Stimulated activated CD4-positive, alpha-beta T cell treated with anti-CD3 and anti-CD28 coated beads, Interleukin-15, amount 100 ng/mL, for 48 hours (primary cell): ENCODE results near the gene TGFBR3L.
"Not testable (repeated sequence)": the region's sequence is repeated elsewhere in the genome, so short reads cannot be mapped to it uniquely, and the experiment has no call there.

Experiments used
- DNase-seq, 2 donors: peaks; one replicate each; pipeline ENCODE4 v3.0.0-alpha.2; 2020; ENCODE audit warnings: low read depth in 2 of 2

TGFBR3L gene

DNA sequence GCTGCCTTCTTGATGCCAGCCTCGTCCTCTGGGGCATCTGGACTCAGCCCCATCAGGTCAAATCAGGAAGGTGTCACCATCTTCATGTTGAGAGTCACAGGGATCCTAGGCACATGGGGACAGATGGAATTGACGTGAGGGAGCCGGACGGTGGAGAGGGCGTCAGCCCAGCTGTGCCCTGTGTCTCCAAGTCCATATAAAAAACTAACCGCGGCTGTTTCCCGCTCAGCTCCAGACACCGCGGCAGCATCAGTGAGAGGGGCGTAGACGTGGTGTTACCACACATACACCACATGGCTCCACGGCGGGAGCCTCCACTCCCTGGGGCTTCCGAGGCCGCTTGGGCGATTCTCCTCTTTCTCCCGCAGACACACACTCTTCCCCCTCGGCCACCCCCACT lies 34.8 kb upstream of the TGFBR3L start:
- DNase-seq: no peak

DNA sequence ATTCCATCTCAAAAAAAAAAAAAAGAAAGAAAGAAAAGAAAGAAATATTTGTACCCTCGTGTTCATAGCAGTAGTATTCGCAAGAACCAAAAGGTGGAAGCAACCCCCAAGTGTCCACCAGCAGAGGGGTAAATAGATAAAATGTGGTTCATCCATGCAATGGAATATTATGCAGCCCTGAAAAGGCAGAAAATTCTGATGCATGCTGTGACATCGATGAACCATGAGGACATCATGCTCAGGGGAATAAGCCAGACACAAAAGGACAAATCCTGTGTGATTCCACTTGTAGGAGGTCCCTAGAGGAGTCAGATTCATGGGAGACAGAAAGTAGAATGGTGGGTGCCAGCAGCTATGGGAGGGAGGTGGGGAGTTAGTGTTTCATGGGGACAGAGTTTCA lies 32.7 kb upstream of the TGFBR3L start:
- DNase-seq: no peak

DNA sequence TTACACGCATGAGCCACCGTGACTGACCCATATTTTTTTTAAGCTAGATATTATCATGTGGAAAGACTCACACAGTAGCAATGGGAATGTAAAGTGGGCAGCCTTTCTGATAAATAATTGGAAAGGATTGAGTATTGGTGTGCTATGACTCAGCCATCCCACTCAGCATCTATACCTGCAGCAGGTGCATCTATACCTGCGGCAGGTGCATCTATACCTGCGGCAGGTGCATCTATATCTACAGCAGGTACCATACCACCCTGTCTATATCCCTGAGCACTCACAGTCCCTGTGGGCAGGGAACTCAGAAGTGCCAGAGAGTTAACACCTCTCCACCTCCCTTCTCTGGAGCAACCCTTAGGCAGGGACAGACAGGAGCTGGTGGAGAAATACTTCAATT lies 31.5 kb upstream of the TGFBR3L start:
- no peak for DNase-seq

DNA sequence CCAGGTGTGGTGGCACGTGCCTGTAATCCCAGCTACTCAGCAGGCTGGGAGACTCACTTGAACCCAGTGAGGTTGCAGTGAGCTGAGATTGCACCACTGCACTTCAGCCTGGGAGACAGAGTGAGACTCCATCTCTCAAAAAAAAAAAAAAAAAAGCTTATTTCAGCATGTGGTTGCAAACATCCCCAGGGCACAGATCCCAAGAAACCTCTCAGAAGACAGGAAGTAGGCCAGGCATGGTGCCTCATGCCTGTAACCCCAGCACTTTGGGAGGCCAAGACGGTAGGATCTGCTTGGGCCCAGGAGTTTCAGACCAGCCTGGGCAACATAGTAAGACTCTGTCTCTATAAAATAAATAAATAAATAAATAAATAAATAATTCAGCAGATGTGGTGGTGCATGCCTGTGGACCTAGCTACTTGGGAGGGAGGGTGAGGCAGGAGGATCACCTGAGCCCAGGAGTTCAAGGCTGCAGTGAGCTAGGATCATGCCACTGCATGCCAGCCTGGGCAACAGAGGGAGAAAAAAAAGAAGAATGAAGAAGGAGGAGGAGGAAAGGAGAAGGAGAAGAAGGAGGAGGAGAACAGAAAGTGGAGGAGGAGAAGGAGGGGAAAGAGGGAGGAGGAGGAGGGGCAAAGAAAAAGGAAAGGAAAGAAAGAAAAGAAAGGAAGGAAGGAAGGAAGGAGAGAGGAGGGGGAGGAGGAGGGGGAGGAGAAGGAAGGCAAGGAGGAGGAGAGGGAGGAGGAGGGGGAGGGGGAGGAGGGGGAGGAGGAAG lies 30.6 kb upstream of the TGFBR3L start:
- DNase-seq: no peak

DNA sequence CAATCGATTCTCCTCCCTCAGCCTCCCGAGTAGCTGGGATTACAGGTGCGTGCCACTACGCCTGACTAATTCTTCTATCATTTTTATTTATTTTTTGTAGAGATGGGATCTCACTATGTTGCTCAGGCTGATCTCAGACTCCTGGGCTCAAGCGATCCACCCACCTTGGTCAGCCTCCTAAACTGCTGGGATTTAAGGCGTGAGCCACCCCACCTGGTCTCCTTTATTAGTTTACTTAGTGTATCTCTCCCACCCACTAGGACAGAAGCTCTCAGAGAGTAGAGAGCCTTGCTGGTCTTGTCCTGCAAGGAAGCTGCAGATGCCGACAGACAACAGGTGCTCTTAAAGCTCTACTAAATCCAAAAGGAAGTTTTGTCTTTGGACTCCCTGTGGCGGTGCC lies 28.8 kb upstream of the TGFBR3L start:
- no peak for DNase-seq

DNA sequence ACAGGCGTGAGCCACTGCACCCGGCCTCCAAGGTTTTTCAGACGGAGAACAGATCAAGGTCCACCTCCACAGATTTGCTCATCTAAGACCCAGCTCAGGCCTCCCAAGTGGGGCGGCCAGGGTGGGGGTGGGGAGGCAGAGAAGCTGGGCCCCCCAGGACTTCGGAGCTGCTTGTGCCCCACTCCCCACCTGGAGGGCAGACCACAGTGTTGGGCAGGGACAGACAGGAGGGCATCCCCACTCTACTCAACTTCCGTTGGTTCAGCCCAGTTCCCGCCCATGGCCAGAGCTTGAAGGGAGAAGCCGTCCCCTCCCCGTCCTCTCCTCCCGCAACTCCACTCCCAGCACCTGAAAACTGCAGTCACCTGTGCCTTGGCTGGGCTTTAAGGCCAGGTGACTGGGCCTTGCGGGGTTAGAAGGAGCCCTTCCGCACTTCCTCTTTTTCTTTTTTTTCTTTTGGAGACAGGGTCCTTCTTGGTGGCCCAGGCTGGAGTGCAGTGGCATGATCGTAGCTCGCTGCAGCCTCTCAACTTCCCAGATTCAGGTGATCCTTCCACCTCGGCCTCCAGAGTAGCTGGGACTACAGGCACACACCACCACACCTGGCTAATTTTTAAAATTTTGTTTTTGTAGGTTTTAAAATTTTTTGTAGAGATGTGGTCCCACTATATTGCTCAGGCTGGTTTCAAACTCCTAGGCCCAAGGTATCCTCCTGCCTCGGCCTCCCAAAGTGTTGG lies 27.1 kb upstream of the TGFBR3L start:
- DNase-seq: no peak

DNA sequence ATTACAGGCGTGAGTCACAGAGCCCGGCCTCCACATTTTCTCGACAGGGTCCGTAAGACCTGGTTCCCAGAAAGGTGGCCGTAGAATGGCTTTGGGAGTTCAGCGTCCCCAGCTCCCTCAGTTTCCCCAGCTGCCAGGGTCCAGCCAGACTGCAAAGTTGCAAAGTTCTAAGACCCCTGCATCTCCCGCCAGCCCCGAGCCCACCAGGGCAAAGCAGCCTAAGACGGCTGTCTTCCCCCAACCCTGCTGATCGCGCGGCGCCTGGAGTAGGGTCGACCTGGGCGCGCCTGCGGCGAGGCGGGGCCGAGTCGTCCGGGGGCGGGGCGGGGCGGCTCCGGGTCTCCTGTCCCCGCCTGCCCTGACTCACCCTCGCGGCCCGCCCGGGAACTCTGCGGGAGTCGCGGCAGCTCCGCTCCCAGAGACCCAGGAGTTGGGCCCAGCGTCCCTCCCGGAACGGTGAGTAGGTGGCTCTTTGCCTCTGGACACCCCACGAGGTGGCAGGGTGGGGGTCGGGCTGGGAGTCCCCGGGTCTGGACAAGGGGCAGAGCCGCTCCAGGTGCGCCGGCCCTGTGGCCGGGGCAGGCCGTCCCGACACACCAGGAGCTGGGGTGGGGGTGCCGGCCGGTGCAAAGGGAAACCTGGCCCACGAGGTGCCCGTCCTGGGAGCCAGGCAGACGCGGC lies 26.3 kb upstream of the TGFBR3L start, which contains the start of gene LRRC8E:
Gene LRRC8E, plus strand, starts transcription at position 366 of the 681 bp plus-strand sequence. CDS start 7,094 bp downstream, outside the sequence.
- peak in 1 of 2 donors; percentile 33 for DNase-seq

DNA sequence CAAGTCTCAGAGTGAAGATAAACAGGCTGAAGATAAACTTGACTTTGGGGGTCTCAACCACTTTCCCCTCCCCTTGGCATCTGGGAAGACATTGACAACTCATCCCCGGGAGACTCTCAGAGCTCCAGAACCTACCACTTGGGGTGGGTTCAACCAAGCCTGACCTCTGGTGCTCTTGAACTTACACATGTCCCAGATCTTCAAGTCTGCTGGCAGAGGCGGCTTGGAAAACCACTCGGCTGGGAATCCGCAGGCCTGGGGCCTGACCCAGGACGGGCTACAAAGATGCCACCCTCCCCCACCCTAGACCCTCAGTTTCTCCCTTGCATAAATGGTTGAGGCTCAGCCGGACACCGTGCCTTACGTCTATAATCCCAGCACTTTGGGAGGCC lies 25.8 kb upstream of the TGFBR3L start:
- DNase-seq: no peak

DNA sequence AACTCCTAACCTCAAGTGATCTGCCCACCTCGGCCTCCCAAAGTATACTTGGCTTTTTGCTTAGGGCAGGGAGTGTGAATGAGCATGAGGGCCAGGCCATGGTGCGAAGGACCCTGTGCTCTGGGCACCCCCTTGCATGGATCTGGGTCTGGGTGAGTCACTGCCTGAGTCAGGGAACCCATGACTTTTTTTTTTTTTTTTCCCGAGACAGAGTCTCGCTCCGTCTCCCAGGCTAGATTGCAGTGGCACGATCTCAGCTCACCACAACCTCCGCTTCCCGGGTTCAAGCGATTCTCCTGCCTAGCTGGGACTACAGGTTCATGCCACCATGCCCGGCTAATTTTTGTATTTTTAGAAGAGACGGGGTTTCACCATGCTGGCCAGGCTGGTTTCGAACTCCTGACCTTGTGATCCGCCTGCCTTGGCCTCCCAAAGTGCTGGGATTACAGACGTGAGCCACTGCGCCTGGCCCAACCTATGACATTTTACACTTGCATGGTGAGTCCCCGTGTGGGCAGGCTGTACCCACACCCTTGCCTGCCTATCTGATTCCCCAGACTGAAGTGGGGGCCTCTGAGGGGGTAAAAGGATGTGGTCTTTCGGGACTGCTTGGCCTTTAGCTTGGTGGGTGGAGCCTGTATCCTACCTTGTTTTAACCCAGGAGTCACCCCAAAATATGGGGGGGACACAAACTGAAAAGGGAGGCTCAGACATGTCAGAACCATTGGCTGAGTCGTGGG lies 21.1 kb upstream of the TGFBR3L start:
- not testable (repeated sequence) for DNase-seq

DNA sequence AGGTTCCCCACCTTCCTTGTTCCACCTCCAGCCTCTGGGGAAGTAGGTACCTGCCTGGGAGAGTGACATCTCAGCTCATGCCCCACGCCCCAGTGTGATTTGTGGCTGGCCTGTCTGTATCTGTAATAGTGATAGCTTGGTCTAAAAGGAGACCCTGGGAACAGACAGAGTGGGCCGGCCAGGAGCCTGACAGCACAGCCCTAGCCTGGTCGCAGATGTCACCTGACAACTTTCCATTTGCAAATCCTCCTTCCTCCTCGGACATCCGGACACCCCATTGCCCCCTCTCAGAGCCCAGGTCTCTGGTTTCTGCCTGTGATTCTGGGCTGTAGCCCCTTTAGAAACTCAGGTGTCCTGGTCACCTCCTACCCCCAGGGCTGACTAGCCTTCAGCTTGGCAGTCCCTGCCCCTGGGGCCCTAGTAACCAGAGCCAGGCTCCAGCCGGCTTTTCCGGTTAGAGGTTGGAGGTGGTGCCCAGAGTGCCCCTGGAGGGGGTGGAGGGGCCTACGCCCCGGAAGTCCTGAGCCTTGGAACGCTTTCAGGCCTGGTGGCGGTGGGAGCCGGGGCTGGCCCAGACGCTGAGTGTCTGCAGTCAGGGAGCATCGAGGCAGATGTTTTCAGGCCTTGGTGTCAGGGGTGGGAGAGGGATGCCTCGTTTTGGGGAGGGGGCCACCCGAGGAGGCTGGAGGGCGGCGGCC lies 19.9 kb upstream of the TGFBR3L start:
- DNase-seq: no peak

DNA sequence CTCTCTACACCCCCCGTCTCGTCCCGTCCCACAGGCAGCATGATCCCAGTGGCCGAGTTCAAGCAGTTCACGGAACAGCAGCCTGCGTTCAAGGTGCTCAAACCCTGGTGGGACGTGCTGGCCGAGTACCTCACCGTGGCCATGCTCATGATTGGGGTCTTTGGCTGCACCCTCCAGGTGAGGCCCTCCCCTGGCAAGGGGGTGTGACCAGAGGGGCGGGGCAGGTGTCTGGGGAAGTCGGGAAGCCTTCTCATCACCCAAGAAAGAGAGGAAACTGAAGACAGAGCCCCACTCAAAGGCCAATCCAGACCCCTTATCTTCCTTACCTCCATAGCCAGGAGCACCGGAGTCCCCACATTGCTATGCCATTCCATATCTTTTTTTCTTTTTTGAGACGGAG lies 19.1 kb upstream of the TGFBR3L start:
- no peak for DNase-seq

DNA sequence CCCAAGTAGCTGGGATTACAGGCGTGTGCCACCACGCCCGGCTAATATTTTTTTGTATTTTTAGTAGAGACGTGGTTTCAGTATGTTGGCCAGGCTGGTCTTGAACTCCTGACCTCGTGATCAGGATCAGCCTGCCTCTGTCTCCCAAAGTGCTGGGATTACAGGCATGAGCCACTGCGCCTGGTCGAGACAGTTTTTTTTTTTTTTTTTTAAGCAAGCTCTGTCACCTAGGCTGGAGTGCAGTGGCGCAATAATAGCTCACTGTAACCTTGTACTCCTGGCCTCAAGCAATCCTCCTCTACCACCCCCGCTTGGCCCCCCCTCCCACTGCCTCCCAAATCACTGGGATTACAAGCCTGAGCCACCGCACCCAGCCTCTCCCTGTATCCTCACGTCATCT lies 17.3 kb upstream of the TGFBR3L start:
- DNase-seq: no peak

DNA sequence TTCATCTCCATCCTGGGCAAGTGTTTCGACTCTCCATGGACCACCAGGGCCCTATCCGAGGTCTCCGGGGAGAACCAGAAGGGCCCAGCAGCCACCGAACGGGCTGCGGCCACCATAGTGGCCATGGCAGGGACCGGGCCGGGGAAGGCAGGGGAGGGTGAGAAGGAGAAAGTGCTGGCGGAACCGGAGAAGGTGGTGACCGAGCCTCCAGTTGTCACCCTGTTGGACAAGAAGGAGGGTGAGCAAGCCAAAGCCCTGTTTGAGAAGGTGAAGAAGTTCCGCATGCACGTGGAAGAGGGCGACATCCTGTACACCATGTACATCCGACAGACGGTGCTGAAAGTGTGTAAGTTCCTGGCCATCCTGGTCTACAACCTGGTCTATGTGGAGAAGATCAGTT lies 15.7 kb upstream of the TGFBR3L start:
- no peak for DNase-seq

DNA sequence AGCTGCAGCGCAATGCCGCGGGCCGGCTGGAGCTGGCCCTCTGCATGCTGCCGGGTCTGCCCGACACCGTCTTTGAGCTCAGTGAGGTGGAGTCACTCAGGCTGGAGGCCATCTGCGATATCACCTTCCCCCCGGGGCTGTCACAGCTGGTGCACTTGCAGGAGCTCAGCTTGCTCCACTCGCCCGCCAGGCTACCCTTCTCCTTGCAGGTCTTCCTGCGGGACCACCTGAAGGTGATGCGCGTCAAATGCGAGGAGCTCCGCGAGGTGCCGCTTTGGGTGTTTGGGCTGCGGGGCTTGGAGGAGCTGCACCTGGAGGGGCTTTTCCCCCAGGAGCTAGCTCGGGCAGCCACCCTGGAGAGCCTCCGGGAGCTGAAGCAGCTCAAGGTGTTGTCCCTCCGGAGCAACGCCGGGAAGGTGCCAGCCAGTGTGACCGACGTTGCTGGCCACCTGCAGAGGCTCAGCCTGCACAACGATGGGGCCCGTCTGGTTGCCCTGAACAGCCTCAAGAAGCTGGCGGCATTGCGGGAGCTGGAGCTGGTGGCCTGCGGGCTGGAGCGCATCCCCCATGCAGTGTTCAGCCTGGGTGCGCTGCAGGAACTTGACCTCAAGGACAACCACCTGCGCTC lies 14.8 kb upstream of the TGFBR3L start:
- no peak for DNase-seq

DNA sequence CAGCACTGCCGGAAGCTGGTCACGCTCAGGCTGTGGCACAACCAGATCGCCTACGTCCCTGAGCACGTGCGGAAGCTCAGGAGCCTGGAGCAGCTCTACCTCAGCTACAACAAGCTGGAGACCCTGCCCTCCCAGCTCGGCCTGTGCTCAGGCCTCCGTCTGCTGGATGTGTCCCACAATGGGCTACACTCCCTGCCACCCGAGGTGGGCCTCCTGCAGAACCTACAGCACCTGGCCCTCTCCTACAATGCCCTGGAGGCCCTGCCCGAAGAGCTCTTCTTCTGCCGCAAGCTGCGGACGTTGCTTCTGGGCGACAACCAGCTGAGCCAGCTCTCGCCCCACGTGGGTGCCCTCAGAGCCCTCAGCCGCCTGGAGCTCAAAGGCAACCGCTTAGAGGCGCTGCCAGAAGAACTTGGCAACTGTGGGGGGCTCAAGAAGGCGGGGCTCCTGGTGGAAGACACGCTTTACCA lies 14.2 kb upstream of the TGFBR3L start:
- DNase-seq: no peak

DNA sequence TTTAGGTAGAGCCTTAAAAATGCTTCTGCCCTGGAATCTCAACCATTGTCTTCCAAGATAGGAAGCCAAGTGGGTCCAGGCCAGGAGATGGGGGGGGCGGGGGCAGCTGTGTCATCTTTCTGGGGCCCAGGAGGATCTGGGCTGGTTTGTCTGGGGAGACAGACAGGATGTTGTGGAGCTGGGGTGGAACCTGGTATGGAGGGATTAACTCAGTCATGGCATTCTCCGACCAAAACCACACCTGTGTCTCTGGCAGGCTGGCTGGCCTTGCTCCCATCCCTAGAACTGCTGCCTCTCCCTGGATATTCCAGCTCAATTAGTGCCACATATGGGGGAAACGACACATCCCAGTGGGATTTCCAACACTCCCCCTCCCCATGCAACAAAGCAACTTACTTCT lies 13.7 kb upstream of the TGFBR3L start:
- no peak for DNase-seq

DNA sequence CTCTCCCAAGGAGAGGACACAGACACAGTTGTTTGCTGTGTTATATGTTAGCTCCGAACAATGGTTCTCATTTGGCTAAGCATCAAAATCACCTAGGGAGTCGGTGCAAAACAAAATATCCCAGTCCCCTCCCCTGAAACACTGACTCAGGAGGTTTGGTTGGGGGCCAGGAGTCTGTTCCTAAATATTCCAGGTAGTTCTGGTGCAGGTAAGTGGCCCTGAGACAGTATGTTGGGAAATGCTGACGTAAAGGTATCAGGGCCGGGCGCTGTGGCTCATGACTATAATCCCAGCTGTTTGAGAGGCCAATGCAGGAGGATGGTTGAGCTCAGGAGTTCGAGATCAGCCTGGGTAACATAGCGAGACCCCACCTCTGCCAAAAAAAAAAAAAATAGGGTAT lies 13.3 kb upstream of the TGFBR3L start:
- no peak for DNase-seq

DNA sequence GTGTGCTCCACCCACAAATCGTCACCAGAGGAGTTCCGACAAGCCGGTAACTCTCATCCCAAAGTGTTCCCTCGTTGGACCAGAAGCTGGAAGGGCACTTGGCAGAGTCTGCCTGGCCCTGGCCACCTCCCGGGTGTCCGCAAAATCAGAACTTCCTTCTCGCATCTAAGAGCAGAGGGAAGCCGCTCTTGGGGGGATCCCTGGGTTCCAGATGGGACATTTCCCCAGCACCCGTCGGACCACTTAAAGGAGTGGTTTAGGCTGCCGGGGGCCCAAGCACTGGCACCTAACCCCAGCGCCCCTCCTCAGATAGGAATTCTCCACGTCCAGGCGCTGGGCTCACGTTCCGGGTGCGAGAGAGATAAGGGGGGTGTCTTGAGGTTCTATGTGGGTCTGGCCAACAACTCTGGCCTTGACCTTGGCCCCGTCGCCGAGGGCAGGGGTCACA lies 11.8 kb upstream of the TGFBR3L start:
- no peak for DNase-seq

DNA sequence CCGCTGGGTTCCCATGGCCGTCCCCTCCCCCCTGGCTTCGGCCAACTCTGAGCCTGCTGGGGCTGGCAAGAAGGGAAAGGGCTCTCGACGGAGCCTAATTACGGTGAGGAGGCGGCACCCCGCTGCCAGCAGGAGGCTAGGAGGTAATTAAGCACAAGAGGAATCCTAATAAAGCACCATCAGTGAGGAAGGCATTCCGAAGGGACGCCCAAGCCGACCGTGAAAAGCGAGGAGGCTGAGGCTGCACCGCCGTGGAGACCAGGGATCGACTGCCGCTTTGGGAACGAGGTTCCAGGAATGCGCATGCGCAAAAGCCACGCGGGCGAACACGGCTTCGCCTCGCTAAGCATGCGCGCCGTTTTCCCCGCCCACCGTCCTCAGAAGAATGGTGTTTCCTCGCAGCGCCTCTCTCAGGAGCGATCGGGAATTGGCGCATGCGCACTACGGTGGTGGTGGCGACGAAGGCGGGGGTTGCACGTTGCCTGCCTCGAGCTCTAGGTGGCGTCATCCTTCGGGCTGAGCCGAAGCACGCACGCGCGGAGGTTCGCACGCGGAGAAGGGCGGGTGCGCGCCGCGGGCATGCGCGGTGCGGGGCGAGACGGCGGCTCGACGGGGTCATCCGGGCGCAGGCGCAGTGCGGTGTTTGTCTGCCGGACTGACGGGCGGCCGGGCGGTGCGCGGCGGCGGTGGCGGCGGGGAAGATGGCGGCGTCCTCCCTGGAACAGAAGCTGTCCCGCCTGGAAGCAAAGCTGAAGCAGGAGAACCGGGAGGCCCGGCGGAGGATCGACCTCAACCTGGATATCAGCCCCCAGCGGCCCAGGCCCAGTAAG lies 11.2 kb upstream of the TGFBR3L start, which contains the start of gene MAP2K7:
Gene MAP2K7, plus strand, starts transcription at position 634 of the 830 bp plus-strand sequence. Its CDS starts 68 bp downstream, at position 702.
- peak; percentile 100 for DNase-seq
